ENCODE results near the gene TMIE.

- TF ChIP-seq POLR2A (IDR thresholded peaks at IDR 0.05; ENCODE audit: control extremely low read depth in 1 of 2, low read depth in 2 of 2, low read length in 2 of 2): no peak
- TF ChIP-seq EP300 (IDR thresholded peaks at IDR 0.05; ENCODE audit: borderline replicate concordance in 1 of 2, low read depth in 2 of 2, low read length in 2 of 2): no peak
- TF ChIP-seq RAD21 (IDR thresholded peaks at IDR 0.05 in 1 of 2, conservative IDR thresholded peaks at IDR 0.05 in 1 of 2; ENCODE audit: low read depth in 2 of 2, low read length in 2 of 2): no peak
- no peak for TF ChIP-seq USF2 (IDR thresholded peaks at IDR 0.05; ENCODE audit: low read length)
- TF ChIP-seq BRCA1 (IDR thresholded peaks at IDR 0.05; ENCODE audit: low read depth, low read length): no peak
- TF ChIP-seq PHF8 (conservative IDR thresholded peaks at IDR 0.05; ENCODE audit: low read depth, low read length): no peak
- no peak for TF ChIP-seq CTCF (IDR thresholded peaks at IDR 0.05; ENCODE audit: control extremely low read depth in 1 of 3, insufficient read depth in 1 of 3, low read depth in 1 of 3, low read length in 3 of 3)
- TF ChIP-seq CHD2 (IDR thresholded peaks at IDR 0.05; ENCODE audit: low read length): no peak
- TF ChIP-seq EZH2 (IDR thresholded peaks at IDR 0.05; ENCODE audit: low read depth, low read length, severe bottlenecking): no peak
- TF ChIP-seq HDAC2 (IDR thresholded peaks at IDR 0.05; ENCODE audit: borderline replicate concordance in 1 of 2, low read depth in 2 of 2, low read length in 2 of 2): no peak
- no peak for TF ChIP-seq POLR2AphosphoS5 (IDR thresholded peaks at IDR 0.05; ENCODE audit: low read depth, low read length)
- TF ChIP-seq CHD7 (IDR thresholded peaks at IDR 0.05; ENCODE audit: insufficient replicate concordance, low read length): no peak
These were observed 1.3 kb upstream of the TMIE start for GRCh38 chr3:46699676-46700523.
